Loucy (cell line): ENCODE results near the gene TPM4.

Experiments
- EZH2phosphoT487 ChIP-seq: fragments of 200-600 bp; IDR thresholded peaks from 2 replicates; pipeline ENCODE4 v1.6.1; 2018; ENCODE audit warnings: antibody characterized with exemption, mild to moderate bottlenecking, moderate library complexity, borderline replicate concordance
- TF ChIP-seq, protein P1 (sequence below): fragments of 200-600 bp; sonication (generic); conservative IDR thresholded peaks from 2 replicates; pipeline ENCODE4 v1.5.1; 2014; ENCODE audit warnings: mild to moderate bottlenecking, antibody characterized with exemption, low read length

DNA sequence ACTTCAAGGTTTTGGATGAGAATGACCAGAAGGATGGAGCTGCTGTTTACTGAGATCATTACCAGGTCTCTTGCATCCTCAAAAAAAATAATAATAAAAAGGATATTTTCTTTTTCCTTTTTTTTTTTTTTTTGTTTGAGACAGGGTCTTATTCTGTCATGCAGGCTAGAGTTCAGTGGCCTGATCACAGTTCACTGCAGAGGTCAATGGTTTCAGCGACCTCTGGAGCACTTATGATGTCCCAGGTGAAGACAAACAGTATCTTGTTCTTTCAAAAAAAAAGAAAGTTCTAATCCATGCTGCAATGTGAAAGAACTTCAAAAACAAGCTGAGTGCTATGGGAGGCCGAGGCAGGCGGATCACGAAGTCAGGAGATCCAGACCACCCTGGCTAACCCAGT lies 30.4 kb upstream of the TPM4 start:
- TF ChIP-seq, protein P1, sequence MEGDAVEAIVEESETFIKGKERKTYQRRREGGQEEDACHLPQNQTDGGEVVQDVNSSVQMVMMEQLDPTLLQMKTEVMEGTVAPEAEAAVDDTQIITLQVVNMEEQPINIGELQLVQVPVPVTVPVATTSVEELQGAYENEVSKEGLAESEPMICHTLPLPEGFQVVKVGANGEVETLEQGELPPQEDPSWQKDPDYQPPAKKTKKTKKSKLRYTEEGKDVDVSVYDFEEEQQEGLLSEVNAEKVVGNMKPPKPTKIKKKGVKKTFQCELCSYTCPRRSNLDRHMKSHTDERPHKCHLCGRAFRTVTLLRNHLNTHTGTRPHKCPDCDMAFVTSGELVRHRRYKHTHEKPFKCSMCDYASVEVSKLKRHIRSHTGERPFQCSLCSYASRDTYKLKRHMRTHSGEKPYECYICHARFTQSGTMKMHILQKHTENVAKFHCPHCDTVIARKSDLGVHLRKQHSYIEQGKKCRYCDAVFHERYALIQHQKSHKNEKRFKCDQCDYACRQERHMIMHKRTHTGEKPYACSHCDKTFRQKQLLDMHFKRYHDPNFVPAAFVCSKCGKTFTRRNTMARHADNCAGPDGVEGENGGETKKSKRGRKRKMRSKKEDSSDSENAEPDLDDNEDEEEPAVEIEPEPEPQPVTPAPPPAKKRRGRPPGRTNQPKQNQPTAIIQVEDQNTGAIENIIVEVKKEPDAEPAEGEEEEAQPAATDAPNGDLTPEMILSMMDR: no peak
- TF ChIP-seq EZH2phosphoT487: no peak
